DMS 273 (cell line): ENCODE measurements around the gene RBFA.

ENCODE experiments used
- DNase-seq: peaks from one replicate; lab custom pipeline; 2025; ENCODE audit not compliant: unreplicated experiment; lab: John Stamatoyannopoulos, UW

Gene RBFA

DNA sequence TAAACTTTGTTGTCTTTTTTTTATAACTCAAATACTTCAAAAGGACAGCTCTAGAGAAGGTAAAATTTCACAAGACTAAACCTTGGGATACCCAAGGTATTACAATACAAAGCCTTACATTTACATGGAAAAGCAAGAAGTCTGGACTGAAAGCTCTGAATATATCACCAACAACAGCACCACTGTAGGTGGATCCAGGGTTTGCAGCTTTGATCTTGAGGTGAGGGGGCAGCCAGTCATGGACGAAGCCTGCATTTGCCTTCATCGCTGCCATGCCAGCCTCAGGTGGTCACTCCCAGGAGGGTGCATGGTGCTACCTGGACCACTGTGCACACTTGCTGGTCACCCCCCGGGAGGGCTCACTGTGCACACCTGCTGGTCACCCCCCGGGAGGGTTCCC, 36.6 kb downstream of the RBFA start:
- no peak for DNase-seq

- no peak for DNase-seq
These were observed 39.9 kb downstream of the RBFA start for GRCh38 chr18:80074183-80074582.

- no peak for DNase-seq
These were observed 40.5 kb downstream of the RBFA start for GRCh38 chr18:80074697-80075096.

DNA sequence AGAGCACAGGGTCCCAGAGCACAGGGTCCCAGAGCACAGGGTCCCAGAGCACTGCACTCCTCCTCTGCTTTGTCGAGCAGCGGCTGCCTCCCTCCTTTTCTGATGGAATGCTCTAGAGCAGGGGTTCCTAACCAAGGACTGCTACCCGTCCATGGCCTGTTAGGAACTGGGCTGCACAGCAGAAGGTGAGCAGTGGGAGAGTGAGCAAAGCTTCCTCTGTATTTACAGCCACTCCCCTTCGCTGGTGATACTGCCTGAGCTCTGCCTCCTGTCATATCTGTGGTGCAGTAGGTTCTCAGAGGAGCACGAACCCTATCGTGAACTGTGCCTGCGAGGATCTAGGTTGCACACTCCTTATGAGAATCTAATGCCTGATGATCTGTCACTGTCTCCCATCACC, 41.7 kb downstream of the RBFA start:
- no peak for DNase-seq

DNA sequence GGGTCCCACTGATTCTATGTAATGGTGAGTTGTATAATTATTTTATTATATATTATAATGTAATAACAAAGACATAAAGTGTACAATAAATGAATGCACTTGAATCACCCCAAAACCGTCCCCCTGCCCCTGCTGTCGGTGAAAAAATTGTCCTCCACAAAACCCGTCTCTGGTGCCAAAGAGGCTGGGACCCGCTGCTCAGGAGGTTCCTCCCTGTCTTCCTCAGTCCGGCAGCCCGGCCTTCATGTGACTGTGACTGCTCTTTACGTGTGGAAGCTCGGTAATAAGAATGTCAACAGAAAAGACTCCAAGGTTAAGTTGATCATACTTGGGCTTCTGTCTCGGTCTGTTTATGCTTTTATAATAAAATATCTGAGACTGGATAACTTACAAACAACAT, 42.1 kb downstream of the RBFA start:
- no peak for DNase-seq

- no peak for DNase-seq
These were observed 43.6 kb downstream of the RBFA start for GRCh38 chr18:80077873-80078272.
